Sigmoid colon (tissue), 3 donors: ENCODE results near the gene RNF157.

Experiments
- CTCF ChIP-seq, 4 experiments: fragments of 450-650 bp in 3 of 4; fragments of 200-600 bp in 1 of 4; IDR thresholded peaks; one replicate each; pipeline ENCODE4 v1.5.1; 2016 to 2019; ENCODE audit warnings: antibody characterized with exemption in 4 of 4, mild to moderate bottlenecking in 3 of 4, moderate library complexity in 2 of 4
- POLR2A ChIP-seq, 2 donors: fragments of 450-650 bp; IDR thresholded peaks; one replicate each; pipeline ENCODE4 v1.6.1; 2016; ENCODE audit warnings: antibody characterized with exemption in 2 of 2, mild to moderate bottlenecking in 2 of 2, moderate library complexity in 2 of 2

- no peak for TF ChIP-seq POLR2A (IDR thresholded peaks at IDR 0.05)
- TF ChIP-seq CTCF (IDR thresholded peaks at IDR 0.05): no peak
Observed at GRCh38 chr17:76120658-76121008, 119.7 kb downstream of the RNF157 start.
